ENCODE measurements around the gene DRAP1.
A peak's percentile ranks its signal among the peaks of the same experiment; 100 is the strongest.
"Not testable (repeated sequence)": the region's sequence is repeated elsewhere in the genome, so short reads cannot be mapped to it uniquely, and the experiment has no call there.

Gene DRAP1

DNA sequence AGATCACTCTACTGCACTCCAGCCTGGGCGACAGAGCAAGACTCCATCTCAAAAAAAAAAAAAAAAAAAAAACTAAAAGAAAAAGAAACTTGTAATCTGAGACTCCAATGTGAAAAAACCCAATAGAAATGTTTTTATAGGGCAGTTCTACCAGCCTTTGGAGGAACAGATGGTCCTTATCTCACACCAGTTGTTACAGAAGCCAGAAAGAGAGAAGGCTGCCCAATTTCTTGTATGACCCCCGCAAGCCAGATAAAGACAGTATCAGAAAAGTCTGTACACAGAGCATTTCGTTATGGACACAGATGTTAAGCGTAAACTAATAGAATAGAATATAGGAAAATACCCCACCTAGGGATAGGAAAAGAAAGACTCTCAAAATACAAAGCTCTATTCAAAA is 14.8 kb downstream of the DRAP1 start:
- DNase-seq: no peak

DNA sequence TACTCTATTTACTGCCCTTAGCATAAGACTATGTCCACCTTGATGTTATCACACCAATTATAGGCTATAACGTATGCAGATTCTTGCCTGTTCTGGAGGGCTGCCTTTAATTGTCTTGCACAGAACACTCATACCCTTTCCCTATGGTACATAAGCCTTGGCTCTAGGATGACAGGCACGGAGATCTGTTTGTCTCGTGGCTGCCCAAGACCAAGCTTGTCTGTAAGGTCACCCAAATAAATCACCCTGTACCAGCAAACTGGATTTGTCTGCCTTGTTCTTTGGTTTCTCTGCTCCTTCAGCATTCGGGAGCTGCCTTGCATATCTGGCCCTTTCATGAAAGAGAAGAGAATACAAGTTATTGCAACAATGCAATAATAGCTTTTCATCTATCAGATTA is 18.5 kb downstream of the DRAP1 start:
- no peak for DNase-seq

DNA sequence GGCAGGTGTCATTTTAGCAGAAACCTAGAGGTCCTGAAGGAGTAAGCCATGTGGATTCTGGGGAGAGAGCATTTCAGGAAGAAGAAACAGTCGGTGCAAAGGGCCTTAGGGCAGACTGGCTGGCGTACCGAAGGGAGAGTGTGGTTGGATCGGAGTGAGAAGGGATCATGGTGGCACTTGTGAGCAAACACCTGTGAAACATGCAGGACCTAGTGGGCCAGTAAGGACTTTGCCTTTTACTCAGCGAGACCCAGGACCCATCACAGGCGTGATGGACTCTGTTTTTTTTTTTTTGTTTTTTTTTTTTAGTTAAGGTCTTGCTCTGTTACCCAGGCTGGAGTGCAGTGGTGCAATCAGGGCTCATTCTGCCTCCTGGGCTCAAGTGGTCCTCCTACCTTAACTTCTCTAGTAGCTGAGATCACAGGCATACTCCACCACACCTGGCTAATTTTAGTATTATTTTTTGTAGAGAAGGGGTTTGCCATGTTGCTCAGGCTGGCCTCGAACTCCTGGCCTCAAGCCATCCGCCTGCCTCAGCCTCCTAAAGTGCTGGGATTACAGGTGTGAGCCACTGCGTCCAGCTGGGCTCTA is 22.6 kb downstream of the DRAP1 start:
- no peak for DNase-seq

DNA sequence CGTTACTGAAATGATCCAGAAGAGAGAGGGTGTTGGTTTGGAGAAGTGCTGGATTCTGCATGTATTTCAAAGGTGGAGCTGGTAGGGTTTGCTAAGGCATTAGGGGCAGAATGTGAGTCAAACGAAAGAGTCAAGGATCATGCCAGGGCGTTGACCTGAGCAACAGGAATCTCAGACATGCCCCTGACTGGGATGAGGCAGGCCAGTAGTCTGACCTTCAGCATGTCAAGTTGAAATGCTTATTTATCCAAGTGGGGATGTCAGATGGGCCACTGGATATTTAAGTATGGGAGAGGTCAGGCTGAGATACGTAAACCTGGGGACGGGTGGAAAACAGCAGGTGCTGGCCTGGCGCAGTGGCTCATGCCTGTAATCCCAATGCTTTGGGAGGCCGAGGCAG is 23.3 kb downstream of the DRAP1 start:
- DNase-seq: no peak

DNA sequence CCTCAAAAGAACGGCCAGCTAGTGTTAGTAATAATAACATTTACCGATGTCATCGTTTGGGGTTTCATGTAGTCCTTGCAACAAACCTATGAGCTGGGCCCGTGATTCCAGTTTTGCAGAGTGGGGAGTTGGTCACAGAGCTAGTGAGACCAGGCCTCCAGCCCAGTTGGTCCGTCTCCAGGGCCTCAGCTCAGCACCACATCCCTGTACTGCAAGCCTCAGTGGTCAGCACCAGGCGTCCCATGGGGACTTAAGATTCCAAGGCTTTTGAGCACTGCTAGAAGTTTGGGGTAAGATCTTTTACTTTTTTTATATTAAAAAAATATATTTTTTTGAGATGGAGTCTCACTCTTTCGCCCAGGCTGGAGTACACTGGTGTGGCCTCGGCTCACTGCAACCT is 25.0 kb downstream of the DRAP1 start:
- DNase-seq: no peak

DNA sequence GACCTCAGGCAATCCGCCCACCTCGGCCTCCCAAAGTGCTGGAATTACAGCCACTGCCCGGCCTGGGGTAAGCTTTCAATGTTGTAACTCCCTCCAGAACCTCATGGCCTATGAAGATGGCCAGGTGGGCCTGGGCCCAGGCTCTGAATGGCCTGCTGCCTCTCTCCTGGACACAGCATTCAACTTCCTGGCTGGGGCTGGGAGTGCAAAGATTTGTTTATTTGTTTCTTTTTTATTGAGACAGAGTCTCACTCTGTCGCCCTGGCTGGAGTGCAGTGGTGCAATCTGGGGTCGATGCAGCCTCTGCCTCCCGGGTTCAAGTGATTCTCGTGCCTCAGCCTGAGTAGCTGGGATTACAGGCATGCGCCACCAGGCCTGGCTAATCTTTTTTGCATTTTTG is 25.5 kb downstream of the DRAP1 start:
- DNase-seq: no peak

DNA sequence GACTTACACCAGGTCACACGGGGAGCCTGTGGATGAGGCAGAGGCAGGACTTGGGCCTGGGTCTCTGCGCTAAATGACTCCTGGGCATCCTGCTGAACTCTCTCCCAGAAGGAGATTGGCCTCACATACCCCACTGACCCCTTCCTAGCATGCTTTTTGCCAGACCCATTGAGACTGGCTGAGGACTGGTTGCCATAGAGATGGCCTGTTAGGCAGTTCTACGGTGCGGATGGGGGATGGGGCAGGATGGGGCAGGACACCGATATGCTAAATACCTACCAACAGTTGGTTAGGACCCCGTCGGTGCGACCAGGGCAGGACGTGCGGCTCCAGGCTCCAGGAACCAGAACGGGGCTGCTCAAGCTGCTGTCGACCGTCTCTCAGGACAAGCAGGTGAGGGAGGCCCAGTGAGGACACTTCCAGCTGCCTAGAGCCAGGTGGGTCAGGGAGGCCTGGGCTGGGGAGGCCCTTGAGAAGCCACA is 26.2 kb downstream of the DRAP1 start, which contains the start of gene TSGA10IP:
Gene TSGA10IP (plus strand): TSS at position 51 of the 482 bp plus-strand sequence. CDS start 196 bp downstream, at position 247.
- DNase-seq: no peak

DNA sequence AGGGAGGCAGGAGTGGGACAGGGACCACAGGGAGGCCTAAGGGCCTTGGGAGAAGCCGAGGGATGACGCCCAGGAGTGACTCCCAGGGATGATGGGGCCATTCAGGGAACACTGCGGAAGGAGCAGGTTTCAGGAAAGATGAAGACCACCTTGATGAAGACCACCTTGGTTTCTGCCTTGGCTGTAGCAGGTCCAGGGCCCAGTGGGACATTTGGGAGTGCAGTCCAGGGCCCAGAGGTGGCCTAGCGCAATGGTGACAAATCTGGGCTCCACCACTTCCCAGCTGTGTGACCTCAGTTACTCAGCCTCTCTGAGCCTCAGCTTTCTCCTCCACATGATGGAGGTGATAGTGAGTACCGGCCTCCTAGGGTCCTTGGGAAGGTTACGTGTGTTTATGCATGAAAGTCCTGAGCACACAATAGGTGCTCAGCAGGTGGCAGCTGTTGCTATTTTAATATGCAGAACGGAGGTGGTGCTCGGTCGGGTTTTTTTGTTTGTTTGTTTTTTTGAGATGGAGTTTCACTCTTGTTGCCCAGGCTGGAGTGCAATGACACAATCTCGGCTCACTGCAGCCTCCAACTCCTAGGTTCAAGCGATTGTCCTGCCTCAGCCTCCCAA is 26.8 kb downstream of the DRAP1 start:
- DNase-seq: no peak

DNA sequence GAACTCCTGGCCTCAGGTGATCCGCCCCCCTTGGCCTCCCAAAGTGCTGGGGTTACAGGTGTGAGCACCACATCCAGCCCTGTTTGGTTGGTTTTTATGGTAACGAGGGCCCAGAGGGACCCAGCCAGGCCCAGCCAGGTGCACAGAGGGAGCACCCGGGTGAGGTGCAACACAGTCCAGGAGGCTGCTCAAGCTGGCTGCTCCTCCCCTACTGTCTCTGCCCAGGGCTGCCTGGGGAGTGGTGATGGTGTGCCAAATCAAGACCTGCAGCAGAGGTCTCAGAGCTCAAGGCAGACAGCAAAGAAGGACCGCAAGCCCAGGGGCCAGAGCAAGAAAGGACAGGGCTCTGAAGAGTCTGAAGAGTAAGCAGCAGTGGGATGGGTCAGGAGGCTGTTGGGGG is 27.4 kb downstream of the DRAP1 start:
- no peak for DNase-seq

DNA sequence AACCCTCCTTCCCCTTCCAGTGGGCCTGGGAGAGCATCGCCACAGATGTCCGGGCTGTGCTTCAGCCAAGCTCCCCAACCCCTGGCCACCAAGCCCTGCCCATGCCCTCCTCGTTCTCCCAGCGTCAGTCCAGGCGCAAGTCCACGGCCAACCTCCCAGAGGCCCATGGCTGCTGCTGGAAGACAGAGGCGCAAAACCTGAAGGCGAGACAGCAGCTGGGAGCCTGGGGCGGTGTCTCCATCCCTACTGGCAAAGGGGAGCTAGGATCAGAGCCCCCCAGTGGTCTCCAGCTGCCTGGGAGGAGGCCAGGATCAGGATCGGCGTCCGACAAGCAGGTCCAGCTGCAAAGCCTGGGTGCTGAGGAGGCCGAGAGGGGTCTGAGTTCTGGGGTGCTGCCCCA is 27.9 kb downstream of the DRAP1 start:
- no peak for DNase-seq

DNA sequence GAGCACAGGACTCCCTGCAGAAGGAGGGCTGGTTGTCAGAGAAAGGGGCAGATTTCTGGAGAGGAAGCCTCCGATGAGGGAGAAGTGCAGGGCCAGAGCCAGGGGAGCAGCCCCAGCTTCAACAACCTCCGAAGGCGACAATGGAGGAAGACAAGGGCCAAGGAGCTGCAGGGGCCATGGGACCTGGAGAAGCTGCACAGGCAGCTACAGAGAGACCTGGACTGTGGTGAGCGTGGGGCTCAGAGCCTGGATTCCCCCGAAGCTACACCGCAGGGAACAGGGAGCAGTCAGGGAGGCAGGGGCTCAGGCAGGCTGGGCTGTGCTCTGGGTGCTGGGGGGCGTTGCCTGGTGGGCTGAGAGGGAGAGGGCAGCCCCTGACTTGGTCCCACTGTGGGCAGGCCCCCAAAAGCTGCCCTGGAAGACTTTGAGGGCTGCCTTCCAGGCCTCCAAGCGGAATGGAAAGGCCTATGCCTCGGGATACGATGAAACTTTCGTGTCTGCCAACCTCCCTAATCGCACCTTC is 28.4 kb downstream of the DRAP1 start:
- no peak for DNase-seq

DNA sequence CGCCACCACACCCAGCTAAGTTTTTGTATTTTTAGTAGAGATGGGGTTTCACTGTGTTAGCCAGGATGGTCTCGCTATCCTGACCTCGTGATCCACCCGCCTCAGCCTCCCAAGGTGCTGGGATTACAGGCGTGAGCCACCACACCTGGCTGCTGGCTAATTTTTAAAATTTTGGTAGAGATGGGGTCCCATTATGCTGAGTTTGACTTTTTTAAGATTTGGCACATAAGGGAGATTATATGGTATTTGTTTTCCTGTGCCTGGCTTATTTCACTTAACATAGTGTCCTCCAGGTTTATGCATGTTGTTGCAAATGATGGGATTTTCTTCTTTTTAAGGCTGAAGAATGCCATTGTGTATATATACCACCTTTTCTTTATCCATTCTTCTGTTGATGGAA is 31.5 kb downstream of the DRAP1 start:
- DNase-seq: not testable (repeated sequence)

DNA sequence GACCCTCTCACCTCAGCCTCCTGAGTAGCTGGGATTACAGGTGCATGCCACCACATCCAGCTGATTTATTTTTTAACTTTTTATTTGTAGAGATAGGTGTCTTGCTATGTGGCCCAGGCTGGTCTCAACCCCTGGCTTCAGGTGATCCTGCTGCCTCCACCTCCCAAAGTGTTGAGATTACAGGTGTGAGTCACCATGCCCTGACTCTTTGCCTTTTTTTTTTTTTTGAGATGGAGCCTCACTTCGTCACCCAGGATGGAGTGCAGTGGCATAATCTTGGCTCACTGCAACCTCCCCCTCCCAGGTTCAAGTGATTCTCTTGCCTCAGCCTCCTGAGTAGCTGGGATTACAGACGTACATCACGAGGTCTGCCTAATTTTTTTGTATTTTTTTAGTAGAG is 32.4 kb downstream of the DRAP1 start:
- DNase-seq: not testable (repeated sequence)

DNA sequence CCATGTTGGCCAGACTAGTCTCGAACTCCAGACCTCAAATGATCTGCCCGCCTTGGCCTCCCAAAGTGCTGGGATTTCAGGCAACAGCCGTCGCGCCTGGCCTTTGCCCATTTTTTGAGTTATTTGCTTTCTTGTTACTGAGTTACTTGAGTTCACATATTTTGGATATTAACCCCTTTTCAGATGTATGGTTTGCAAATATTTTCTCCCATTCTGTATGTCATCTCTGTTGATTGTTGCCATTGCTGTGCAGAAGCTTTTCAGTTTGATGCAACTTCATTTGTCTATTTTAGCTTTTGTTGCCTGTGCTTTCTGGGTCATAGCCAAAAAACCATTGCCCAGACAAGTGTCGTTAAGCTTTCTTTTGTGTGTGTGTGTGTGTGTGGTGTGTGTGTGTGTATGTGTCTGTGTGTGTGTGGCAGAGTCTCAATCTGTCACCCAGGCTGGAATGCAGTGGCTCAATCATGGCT is 32.9 kb downstream of the DRAP1 start:
- no peak for DNase-seq

DNA sequence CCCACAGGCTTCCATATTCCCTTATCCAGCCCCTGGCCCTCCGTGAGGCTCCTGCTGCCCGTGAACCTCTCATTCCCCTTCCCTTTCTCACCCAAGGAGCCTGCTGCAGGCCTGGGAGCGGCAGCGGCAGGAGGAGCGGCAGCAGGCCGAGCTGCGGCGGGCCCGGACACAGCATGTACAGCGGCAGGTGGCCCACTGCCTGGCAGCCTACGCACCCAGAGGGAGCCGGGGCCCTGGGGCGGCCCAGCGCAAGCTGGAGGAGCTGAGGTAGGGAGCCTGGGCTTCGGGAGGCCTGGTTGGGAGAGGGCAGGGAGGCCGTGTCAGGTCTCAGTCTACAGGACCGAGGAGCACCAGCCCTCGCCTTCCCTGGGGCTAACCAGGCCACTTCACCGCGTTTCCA is 34.2 kb downstream of the DRAP1 start:
- no peak for DNase-seq

DNA sequence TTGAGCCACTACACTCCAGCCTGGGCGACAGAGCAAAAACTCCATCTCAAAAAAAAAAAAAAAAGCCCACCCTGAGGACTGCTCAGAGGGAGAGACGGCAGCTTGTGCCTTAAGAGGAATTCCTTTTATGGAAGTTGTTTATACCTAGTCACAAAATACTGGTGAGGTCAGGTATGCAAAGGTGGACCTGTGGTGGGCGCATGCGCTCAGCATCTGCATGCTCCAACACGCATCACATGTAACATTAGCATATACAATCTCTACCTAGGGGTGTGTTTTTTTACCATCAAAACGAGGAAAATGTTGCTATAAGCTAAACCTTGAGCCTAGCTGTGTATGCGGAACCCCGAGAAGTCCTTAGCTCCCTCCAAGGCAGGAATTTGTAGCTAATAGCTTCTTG is 35.5 kb downstream of the DRAP1 start:
- no peak for DNase-seq

DNA sequence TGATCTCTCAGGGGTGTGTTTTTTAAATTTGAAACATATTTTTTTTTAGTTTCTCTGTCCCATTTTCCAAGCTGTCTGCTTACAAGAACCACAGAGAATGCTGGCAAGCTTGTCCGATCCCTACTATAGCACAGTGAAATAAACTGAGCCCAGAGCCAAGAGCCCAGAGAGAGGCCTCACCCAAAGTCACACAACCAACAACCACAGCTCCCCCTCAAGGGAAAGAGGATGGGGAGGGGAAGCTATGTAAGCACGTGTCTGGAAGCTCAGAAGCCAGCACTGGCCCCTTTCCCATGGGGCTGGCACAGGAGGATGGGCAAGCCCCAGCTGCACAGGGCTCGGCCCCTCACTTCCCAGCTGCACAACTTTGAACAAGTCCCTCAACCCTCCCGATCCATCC is 39.1 kb downstream of the DRAP1 start:
- DNase-seq: no peak

DNA sequence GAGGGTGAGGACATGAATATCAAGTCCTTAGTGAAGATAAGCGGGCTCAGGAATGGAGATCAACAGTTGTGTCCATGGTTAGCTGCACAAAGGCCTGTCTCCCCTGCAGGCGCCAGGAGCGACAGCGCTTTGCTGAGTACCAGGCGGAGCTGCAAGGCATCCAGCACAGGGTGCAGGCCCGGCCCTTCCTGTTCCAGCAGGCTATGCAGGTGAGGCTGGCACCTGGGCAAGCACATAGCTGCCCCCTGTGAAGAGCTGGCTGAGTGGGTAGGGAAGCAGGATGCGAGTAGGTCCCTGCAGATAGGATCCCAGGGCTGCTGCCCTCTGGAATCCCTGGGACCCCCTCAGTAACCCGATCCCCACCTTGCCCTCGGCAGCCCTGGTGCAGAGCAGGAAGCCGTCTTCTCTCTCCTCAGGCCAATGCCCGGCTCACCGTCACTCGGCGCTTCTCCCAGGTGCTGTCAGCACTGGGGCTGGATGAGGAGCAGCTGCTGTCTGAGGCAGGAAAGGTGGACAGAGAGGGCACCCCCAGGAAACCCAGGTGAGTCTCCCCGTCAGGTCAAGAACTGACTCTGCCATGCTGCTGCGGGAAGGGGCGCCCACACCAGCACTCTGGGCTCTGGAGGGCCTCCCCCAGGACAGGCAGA is 39.7 kb downstream of the DRAP1 start:
- DNase-seq: no peak

DNA sequence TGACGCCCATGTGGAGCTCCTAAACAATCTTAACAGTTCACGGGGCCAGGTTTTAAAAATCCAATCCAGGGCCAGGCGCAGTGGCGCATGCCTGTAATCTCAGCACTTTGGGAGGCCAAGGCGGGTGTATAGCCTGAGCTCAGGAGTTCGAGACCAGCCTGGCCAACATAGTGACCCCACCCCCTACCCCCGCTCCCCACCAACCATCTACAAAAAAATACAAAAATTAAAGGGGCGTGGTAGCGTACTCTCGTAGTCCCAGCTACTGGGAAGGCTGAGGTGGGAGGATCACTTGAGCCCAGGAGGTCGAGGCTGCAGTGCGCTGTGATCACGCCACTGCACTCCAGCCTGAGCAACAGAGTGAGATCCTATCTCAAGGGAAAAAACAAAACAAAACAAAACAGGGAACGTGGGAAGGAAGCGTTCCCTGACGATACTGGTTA is 41.6 kb downstream of the DRAP1 start:
- DNase-seq: no peak

DNA sequence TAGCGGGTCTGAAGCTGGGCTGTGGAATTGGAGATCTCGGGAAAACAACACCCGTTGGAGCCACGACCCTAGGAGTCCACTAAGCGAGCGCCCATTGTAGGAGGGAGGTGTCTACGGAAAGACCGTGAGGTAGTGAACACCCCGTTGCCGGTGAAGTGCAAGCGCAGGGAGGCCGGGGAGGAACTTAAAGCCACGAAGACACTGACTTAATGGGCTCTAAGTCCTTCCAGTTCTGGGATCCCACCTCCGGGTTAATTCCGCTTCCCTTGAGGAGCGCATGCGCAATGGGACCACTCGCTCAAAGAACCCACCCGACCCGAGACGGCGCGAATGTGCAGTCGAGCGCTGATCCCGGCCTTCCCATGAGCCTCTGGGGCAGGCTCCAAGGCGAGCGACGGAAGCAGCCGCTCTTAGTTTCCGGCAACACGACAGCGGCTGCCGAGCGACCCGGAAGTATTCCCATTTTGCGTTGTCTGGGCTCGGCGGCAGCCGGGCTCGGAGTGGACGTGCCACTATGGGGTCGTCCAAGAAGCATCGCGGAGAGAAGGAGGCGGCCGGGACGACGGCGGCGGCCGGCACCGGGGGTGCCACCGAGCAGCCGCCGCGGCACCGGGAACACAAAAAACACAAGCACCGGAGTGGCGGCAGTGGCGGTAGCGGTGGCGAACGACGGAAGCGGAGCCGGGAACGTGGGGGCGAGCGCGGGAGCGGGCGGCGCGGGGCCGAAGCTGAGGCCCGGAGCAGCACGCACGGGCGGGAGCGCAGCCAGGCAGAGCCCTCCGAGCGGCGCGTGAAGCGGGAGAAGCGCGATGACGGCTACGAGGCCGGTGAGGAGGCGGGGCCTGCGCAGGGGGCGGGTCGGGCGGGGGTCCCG is 42.3 kb downstream of the DRAP1 start, which contains the start of gene SART1:
Gene SART1 (plus strand): TSS at position 468 of the 874 bp plus-strand sequence. CDS start 47 bp downstream, at position 515.
- peak; percentile 91 for DNase-seq

DNA sequence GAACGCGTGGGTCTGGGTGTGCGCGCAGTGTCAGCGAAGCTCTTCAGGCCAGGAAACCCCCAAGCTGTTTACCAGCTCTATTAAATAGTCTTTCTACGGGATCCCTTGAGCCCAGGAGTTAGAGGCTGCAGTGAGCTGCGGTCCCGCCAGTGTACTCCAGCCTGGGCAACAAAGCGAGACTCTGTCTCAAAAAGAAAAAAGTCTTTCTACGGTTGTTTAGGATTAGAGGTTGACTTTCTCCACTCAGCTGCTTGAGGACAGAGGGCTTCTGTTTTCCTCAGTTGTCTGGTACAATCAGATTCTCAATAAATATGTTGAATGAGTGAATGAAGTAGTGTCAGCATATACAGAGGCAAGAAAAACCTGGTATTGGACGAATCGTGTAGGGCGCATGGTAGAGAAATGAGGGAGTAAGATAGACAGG is 42.9 kb downstream of the DRAP1 start:
- DNase-seq: no peak

DNA sequence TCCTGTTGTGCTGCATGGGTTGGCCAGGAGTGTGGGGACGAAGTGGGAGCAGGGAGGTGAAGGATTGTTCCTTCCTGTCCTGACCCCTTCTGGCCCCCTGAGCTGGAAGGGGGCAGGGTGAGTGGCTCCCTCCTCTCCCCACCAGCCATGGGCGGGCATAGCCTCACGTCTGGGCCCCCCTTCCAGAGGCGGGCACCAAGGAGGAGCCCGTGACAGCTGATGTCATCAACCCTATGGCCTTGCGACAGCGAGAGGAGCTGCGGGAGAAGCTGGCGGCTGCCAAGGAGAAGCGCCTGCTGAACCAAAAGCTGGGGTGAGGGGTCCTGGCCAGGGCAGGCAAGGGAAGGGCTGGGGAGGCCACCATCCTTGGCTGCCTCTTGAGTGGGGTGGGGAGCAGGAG is 45.7 kb downstream of the DRAP1 start:
- DNase-seq: no peak
